Activated T-helper 1 cell treated with anti-CD3 and anti-CD28 coated beads, Interleukin-12 subunit alpha, Interleukin-12 subunit beta, Interleukin-2, Interleukin-4 antibody, amounts not matched to agents 30 ng/mL and 10 ng/mL and 1 ng/mL, durations not matched to agents 14 hours and 24 hours and 36 hours (primary cell): ENCODE results near the gene EXT2. TPM values are rescaled to one million over a fixed set of nuclear protein-coding genes. Genes with fewer than 3 reads are reported as not detected.

Source experiments
- DNase-seq: peaks from one replicate; pipeline ENCODE4 v3.0.0; 2021; ENCODE audit warnings: low spot score
- H3K27ac Mint-ChIP-seq: one replicate; pipeline ENCODE4 v1.8.0; 2021; ENCODE audit warnings: mild to moderate bottlenecking, mixed read lengths
- H3K27me3 Mint-ChIP-seq: one replicate; pipeline ENCODE4 v1.8.0; 2022; ENCODE audit warnings: mild to moderate bottlenecking, moderate library complexity, mixed read lengths; ENCODE audit not compliant: insufficient read depth
- H3K36me3 Mint-ChIP-seq: one replicate; pipeline ENCODE4 v1.8.0; 2021; ENCODE audit warnings: low read depth, mixed read lengths
- H3K4me1 Mint-ChIP-seq: one replicate; pipeline ENCODE4 v1.8.0; 2021; ENCODE audit warnings: low read depth, mixed read lengths
- H3K4me3 Mint-ChIP-seq: one replicate; pipeline ENCODE4 v1.8.0; 2021; ENCODE audit warnings: mild to moderate bottlenecking, moderate library complexity, mixed read lengths
- H3K9me3 Mint-ChIP-seq: one replicate; pipeline ENCODE4 v1.8.0; 2021; ENCODE audit warnings: mixed read lengths
- intact Hi-C: fragments of 100-400 bp; cut with micrococcal nuclease; formaldehyde crosslinking; loops from one replicate; pipeline ENCODE4 v1.15.1; 2024
- total RNA-seq: library from RNA; stranded (reverse); gene quantifications from 2 replicates; pipeline ENCODE4 v1.2.3, GENCODE V29; 2022

The EXT2 gene
- total RNA-seq, 1 donor from 2014 or later: 35.6 TPM

DNA sequence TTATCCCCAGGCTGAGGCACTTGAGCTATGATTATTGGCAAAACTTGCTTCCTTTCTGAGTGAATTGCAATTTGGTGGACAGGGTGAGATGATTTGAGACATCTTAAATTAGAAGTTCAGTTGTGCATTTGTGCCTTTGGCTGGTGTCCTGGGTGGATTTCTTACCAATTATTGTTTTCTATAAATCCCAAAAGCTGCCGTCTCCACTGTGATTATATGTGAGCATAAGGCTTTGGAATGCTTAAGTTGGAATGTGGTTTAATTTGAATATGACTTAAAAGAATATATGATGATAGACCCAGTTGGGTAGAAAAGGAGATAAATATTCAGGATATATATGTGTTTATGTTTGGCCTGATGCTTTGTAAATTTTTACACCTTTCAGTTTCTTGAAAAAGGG lies 70.0 kb downstream of the EXT2 start:
- H3K4me3 Mint-ChIP-seq: no peak overlapping the region
- H3K9me3 Mint-ChIP-seq: no peaks in the 10 kb centered on the region
- intact Hi-C loops: no loop called here
- H3K4me1 Mint-ChIP-seq: no peaks in the 10 kb centered on the region
- DNase-seq: no peak
- H3K27me3 Mint-ChIP-seq: no peaks in the 10 kb centered on the region
- H3K27ac Mint-ChIP-seq: no peak overlapping the region
- no peaks in the 10 kb centered on the region for H3K36me3 Mint-ChIP-seq

DNA sequence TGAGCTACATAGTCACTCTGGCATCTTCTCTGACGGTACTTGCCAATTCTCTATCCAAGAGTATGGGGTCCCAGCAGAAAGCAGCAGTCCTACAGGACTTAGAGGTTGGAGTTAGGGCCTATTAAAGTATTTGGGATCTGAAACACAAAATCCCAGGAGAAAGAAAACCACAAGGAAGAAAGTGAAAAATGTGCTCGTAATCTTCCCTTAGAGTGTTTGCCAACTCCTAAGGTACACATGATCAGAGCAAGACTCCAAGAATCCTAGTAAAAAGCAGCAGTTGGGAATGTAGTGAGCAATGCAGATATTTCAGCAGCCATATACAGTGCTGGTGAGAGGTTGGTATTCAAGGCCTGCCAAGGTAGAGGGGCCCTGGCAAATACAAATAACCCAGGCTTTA lies 71.6 kb downstream of the EXT2 start:
- intact Hi-C loops: no loop called here
- Mint-ChIP-seq H3K27me3 (no peaks in the 10 kb centered on the region), H3K9me3 (no peaks in the 10 kb centered on the region), H3K4me1 (no peaks in the 10 kb centered on the region), H3K36me3 (no peaks in the 10 kb centered on the region), H3K27ac (no peak overlapping the region), H3K4me3 (no peak overlapping the region)
- DNase-seq: no peak

DNA sequence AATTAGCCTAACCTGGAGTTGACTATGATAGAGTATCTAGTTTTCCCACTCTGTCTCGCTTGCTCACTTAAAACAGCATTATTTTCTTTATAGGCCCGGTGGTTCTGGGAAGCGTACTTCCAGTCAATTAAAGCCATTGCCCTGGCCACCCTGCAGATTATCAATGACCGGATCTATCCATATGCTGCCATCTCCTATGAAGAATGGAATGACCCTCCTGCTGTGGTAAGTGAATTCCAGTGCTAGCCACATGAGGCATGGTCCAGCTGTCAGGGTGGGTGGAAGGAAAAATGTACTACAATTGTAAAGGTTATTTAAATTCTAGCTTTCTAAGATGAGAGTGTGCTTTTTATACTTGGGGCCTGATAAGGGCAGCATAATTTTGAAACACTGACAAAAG lies 76.0 kb downstream of the EXT2 start:
- Mint-ChIP-seq H3K27me3 (no peaks in the 10 kb centered on the region), H3K27ac (no peak overlapping the region), H3K4me1 (peaks cover 5% of the 10 kb centered on the region), H3K36me3 (peaks cover 3% of the 10 kb centered on the region), H3K9me3 (no peaks in the 10 kb centered on the region), H3K4me3 (no peak overlapping the region)
- intact Hi-C loops: no loop called here
- DNase-seq: no peak

DNA sequence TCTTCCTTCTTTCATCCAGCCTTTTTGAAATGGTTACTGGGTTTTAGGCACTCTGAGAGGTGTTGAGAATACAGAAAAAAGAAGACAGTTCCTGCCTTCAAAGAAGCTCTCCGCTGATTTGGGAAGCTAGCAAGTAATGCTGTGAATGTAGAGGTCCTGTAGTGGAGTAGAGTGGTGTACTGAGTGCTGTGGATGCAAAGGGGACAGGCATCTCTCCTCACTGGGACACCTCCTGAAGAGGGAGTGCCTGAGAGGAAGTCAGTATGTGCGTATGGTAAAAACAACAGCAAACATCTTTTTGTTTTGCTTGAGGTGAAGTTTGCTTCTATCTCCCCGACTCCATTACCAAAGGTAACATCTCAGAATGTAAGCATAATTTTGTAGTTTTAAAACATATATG lies 77.5 kb downstream of the EXT2 start:
- DNase-seq: no peak
- Mint-ChIP-seq H3K9me3 (no peaks in the 10 kb centered on the region), H3K4me3 (no peak overlapping the region), H3K4me1 (peaks cover 5% of the 10 kb centered on the region), H3K27ac (no peak overlapping the region), H3K27me3 (no peaks in the 10 kb centered on the region), H3K36me3 (peaks cover 3% of the 10 kb centered on the region)
- intact Hi-C loops: no loop called here

DNA sequence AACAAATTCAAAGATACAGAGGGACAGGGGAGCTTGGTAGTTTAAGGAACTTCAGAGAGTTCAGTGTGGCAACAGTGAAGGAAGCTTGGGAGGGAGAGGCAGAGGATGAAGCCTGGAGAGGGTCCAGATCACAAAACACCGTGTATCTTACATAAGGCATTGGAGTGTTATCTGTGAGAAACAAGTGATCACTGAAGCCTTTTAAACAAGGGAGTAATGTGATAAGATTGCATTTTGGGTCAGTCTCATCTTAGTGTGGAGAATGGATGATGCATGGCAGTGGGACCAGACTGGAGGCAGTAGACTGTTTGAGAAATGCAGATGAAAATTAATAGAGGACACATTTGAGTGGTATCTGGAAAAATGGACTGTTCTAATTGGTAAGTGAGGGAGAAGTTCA lies 79.4 kb downstream of the EXT2 start:
- H3K9me3 Mint-ChIP-seq: no peaks in the 10 kb centered on the region
- H3K27me3 Mint-ChIP-seq: no peaks in the 10 kb centered on the region
- H3K36me3 Mint-ChIP-seq: peaks cover 5% of the 10 kb centered on the region
- peaks cover 5% of the 10 kb centered on the region for H3K4me1 Mint-ChIP-seq
- no peak overlapping the region for H3K27ac Mint-ChIP-seq
- no peak for DNase-seq
- H3K4me3 Mint-ChIP-seq: no peak overlapping the region
- intact Hi-C loops: no loop called here

DNA sequence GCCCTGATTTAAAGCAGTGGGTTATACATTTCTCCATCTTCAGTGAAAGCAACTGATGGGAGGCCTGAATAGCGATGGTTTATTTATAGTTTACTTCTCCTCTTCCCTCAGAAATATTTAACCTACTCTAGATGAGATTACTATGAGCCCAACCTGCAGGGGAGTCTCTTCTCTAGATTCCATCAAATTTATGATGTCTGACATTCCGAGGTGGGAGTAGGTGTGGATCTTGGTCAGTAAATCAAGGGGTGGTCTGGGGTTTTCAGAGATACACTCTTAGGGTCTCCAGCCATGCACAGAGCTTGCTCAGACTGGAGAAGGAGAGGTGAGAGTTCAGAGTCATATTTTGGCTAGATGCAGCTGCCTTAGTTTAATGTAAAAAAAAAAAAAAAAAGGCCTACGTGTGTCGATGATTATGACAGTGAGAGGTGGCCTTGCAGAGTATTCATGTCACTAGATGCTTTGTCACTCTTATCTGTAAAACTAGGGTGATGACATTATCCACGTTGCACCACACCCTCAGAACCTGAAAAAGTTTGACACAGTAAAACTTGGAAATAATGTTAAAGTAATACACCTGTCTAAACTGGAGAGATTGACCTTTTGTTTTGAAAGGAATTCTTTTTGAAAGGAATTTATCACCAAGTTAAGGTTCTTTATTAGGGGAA lies 81.2 kb downstream of the EXT2 start:
- no peak for DNase-seq
- no peak overlapping the region for H3K4me3 Mint-ChIP-seq
- H3K4me1 Mint-ChIP-seq: peaks cover 5% of the 10 kb centered on the region
- H3K36me3 Mint-ChIP-seq: peaks cover 6% of the 10 kb centered on the region
- no peaks in the 10 kb centered on the region for H3K27me3 Mint-ChIP-seq
- H3K9me3 Mint-ChIP-seq: no peaks in the 10 kb centered on the region
- intact Hi-C loops: no loop called here
- no peak overlapping the region for H3K27ac Mint-ChIP-seq

DNA sequence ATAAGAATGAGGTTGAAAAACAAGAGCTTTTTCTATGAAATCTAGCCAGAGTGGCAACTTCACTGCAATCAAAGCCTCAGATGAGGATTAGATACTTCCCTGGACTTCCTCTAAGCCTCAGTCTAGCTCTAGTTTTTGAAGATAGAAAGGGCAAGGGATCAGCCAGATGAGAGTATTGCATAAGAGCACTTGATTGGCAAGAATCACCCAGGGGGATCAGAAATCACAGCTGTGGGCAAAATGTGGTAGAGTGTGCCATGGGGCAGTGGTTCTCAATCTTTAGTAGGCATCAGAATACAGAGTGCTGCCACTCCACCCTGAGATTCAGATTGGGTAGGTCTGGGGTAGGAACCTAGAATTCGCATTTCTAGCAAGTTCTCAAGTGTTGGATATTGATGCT lies 82.4 kb downstream of the EXT2 start:
- peaks cover 5% of the 10 kb centered on the region for H3K36me3 Mint-ChIP-seq
- no peak overlapping the region for H3K4me3 Mint-ChIP-seq
- no peak overlapping the region for H3K27ac Mint-ChIP-seq
- H3K4me1 Mint-ChIP-seq: peaks cover 5% of the 10 kb centered on the region
- H3K27me3 Mint-ChIP-seq: no peaks in the 10 kb centered on the region
- H3K9me3 Mint-ChIP-seq: no peaks in the 10 kb centered on the region
- intact Hi-C loops: no loop called here
- no peak for DNase-seq

DNA sequence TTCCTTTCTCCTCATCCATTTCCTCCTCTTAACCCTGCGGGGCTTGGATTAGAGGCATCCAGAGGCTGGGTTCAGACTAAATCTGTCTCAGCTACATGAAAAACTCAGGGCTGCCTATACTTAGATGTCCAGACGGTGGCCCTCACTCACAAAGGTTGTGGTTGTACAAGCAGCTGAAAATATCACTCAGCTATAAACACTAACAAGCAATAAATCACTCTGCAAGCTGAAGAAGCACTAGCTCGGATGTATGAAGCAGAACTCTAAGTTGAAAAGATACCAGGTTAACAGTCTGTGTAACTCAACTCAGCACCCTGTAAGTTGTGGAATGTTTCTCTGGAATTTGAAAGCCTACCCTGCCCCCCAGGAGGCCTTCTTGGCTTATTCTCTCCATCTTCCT lies 82.9 kb downstream of the EXT2 start:
- H3K36me3 Mint-ChIP-seq: peaks cover 3% of the 10 kb centered on the region
- H3K4me3 Mint-ChIP-seq: no peak overlapping the region
- no peak for DNase-seq
- no peaks in the 10 kb centered on the region for H3K9me3 Mint-ChIP-seq
- H3K4me1 Mint-ChIP-seq: peaks cover 5% of the 10 kb centered on the region
- no peaks in the 10 kb centered on the region for H3K27me3 Mint-ChIP-seq
- intact Hi-C loops: no loop called here
- no peak overlapping the region for H3K27ac Mint-ChIP-seq

DNA sequence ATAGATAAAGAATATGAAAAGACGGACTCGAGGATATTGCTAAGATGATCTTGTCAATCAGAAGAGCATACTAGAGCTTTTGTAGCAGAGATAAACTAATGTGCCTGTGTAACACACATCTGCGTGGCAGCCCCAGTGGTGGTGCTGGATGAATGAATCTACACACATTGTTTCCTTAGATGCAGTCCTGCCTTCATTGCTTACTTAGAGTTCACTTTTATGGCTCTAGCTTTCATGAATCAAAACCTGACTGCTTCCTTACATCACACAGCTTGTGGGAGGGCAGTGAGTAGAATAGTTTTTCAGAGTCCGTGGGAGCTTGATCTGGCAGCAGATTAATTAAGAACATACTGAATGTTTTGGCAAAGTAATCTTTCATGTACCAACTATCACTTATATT lies 83.7 kb downstream of the EXT2 start:
- intact Hi-C loops: no loop called here
- no peaks in the 10 kb centered on the region for H3K27me3 Mint-ChIP-seq
- no peak overlapping the region for H3K27ac Mint-ChIP-seq
- peaks cover 5% of the 10 kb centered on the region for H3K4me1 Mint-ChIP-seq
- no peaks in the 10 kb centered on the region for H3K9me3 Mint-ChIP-seq
- H3K4me3 Mint-ChIP-seq: no peak overlapping the region
- H3K36me3 Mint-ChIP-seq: peaks cover 3% of the 10 kb centered on the region
- DNase-seq: no peak

DNA sequence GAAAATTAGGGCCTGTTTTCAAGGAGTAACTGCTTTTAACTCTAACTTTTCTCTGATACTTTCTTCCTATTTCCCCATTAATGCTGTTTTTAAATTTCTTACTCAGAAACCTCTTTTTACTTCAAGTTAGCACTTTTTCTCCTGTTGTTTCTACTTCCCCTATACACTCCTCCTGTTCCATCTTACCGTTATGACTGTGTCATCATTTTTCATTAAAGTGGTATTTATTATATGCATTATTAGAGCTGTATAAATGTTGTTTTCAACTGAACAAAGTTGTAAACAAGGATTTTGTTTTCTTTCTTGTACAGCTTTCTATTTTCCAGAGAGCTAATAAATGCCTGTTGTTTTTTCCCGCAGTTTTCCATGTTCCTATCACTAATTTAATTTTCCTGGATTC lies 84.6 kb downstream of the EXT2 start:
- Mint-ChIP-seq H3K27me3 (no peaks in the 10 kb centered on the region), H3K36me3 (peaks cover 3% of the 10 kb centered on the region), H3K9me3 (no peaks in the 10 kb centered on the region), H3K4me3 (no peak overlapping the region), H3K27ac (no peak overlapping the region), H3K4me1 (peaks cover 5% of the 10 kb centered on the region)
- no peak for DNase-seq
- intact Hi-C loops: no loop called here

DNA sequence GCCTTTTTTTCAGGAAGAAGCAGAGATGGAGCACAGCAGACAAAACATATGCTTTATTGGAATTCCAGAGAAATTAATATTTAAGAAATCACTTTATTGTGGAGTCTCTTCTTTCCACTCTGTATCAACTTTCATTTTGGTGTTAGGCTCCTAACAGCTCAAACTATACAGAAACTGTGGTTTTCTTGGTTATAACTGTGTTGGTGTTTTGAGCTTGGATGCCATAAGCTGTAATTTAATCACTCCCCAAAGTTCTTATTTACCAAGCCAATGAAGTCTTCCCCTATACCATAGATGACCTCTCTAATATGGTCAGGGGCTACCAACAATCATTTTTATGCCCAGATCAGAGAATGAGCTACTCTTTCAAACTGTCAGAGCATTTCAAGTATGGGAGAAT lies 90.0 kb downstream of the EXT2 start:
- peaks cover 17% of the 10 kb centered on the region for H3K36me3 Mint-ChIP-seq

DNA sequence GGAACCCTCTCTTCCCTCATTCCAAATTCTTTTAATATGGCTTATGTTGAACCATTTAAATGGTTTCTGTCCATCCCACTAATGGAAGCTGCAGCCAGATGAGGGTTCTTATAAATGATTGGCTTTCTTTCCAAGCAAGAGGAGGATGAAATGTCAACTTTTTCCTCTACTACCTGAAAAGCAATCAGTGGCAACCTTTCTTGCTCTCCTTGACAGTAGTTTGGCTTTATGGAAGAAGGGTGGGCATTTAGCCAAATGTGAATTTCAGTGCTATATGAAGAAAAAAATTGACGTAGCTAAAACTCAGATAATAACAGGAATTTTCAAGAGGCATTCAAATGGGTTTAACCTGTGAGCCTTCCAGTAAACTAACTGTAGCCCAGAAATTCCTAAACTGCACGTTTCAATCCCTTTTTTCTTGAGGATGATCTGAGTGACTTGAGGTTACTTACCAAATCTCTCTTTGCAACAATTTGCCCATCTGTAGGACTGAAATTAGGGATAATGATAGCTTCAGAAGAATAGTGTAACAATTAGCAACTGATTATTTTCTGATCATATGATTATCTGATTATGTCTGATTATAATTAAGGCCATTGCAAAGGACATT lies 90.9 kb downstream of the EXT2 start:
- Mint-ChIP-seq H3K4me1 (peaks cover 5% of the 10 kb centered on the region), H3K4me3 (no peak overlapping the region), H3K27ac (no peak overlapping the region), H3K27me3 (no peaks in the 10 kb centered on the region), H3K9me3 (peaks cover 22% of the 10 kb centered on the region), H3K36me3 (peaks cover 19% of the 10 kb centered on the region)
- DNase-seq: no peak
- intact Hi-C loops: no loop called here

More for the DNA sequence above, 90.0 kb downstream of the EXT2 start:
- Mint-ChIP-seq H3K9me3 (peaks cover 22% of the 10 kb centered on the region), H3K27ac (no peak overlapping the region), H3K27me3 (no peaks in the 10 kb centered on the region), H3K4me1 (peaks cover 5% of the 10 kb centered on the region), H3K4me3 (no peak overlapping the region)
- no peak for DNase-seq
- intact Hi-C loops: no loop called here

DNA sequence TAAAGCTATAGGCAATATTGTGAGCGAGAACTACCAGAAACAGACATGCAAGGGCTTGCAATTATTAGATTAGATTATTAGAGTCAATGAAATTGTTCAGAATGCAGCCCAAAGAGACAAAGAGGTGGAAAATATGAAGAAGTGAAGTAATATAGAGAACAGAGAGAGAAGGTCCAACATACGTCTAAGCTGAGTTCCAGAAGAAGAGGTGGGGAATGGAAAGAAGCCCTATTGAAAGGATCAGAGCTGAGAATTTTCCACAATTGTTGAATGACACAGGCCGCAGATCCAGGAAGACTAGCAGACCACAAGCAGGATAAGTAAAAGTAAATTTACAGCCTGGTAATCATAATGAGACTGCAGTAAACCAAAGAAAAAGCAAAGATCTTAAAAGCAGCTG lies 93.2 kb downstream of the EXT2 start:
- H3K36me3 Mint-ChIP-seq: peaks cover 20% of the 10 kb centered on the region
- H3K27me3 Mint-ChIP-seq: no peaks in the 10 kb centered on the region
- H3K4me3 Mint-ChIP-seq: no peak overlapping the region
- intact Hi-C loops: no loop called here
- no peak for DNase-seq
- no peak overlapping the region for H3K27ac Mint-ChIP-seq
- H3K4me1 Mint-ChIP-seq: peaks cover 20% of the 10 kb centered on the region
- H3K9me3 Mint-ChIP-seq: peaks cover 22% of the 10 kb centered on the region
